Mammary epithelial cell (primary cell): Measurements from ENCODE around the gene PXT1.

Experiments
- EZH2 ChIP-seq: IDR thresholded peaks from 2 replicates; pipeline ENCODE4 v1.6.1; 2012; ENCODE audit warnings: low read length, inconsistent platforms, borderline replicate concordance
- TF ChIP-seq, protein P1 (sequence below), 2 donors: IDR thresholded peaks in 1 of 2; conservative IDR thresholded peaks in 1 of 2; 2 replicates each; pipeline ENCODE4 v1.5.1; 2011 to 2012; ENCODE audit warnings: inconsistent platforms in 2 of 2, low read length in 2 of 2, mild to moderate bottlenecking in 2 of 2, control low read depth in 1 of 2, low read depth in 1 of 2; ENCODE audit not compliant: insufficient read depth in 1 of 2; ENCODE audit errors: extremely low read depth in 1 of 2

DNA sequence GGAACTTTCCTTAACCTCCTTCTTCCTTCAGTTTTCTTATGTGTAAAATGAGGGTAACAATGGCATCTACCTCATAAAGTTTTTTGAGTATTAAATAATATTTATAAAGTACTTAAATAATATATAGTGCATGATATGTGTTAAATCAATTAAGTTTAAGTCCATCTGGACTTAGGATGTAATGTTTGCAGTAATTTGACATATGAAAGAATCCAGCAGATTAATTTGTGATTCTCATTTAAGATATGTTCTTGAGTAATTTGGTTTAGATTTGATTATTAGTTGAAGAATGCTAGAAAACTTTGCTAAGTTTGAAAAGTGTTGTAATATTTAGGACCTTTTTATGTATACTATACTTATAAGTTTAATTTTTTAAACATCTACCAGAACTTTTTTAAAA is 18.3 kb upstream of the PXT1 start:
- TF ChIP-seq, protein P1, sequence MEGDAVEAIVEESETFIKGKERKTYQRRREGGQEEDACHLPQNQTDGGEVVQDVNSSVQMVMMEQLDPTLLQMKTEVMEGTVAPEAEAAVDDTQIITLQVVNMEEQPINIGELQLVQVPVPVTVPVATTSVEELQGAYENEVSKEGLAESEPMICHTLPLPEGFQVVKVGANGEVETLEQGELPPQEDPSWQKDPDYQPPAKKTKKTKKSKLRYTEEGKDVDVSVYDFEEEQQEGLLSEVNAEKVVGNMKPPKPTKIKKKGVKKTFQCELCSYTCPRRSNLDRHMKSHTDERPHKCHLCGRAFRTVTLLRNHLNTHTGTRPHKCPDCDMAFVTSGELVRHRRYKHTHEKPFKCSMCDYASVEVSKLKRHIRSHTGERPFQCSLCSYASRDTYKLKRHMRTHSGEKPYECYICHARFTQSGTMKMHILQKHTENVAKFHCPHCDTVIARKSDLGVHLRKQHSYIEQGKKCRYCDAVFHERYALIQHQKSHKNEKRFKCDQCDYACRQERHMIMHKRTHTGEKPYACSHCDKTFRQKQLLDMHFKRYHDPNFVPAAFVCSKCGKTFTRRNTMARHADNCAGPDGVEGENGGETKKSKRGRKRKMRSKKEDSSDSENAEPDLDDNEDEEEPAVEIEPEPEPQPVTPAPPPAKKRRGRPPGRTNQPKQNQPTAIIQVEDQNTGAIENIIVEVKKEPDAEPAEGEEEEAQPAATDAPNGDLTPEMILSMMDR (conservative IDR thresholded peaks at IDR 0.05 in 1 of 2, IDR thresholded peaks at IDR 0.05 in 1 of 2; ENCODE audit: extremely low read depth in 1 of 2, insufficient read depth in 1 of 2, low read depth in 1 of 2, low read length in 2 of 2), result no peak
- no peak for TF ChIP-seq EZH2
